GM12872 (cell line): ENCODE data around the gene SLC45A1.

Experiments
- CTCF ChIP-seq: IDR thresholded peaks from 3 replicates; pipeline ENCODE4 v1.5.1; 2011; ENCODE audit warnings: low read depth, mild to moderate bottlenecking, low read length, moderate library complexity; ENCODE audit not compliant: insufficient read depth

Gene SLC45A1

GRCh38 chr1:8345621-8346415 lies 27.9 kb downstream of the SLC45A1 start:
- no peak for TF ChIP-seq CTCF

- no peak for TF ChIP-seq CTCF
Measured at GRCh38 chr1:8347635-8348034, 29.7 kb downstream of the SLC45A1 start.

GRCh38 chr1:8348047-8348776 lies 30.3 kb downstream of the SLC45A1 start:
- no peak for TF ChIP-seq CTCF

GRCh38 chr1:8348777-8349472 lies 31.0 kb downstream of the SLC45A1 start:
- TF ChIP-seq CTCF = peak; percentile 82

- no peak for TF ChIP-seq CTCF
Measured at GRCh38 chr1:8349473-8349865, 31.6 kb downstream of the SLC45A1 start.

- no peak for TF ChIP-seq CTCF
Measured at GRCh38 chr1:8349961-8350360, 32.0 kb downstream of the SLC45A1 start.

GRCh38 chr1:8350914-8351684 lies 33.2 kb downstream of the SLC45A1 start:
- no peak for TF ChIP-seq CTCF
